Keratinocyte (primary cell): Measurements from ENCODE around the gene PURA. TPM values are rescaled to one million over a fixed set of nuclear protein-coding genes. Genes with fewer than 3 reads are reported as not detected.

Experiments used
- DNase-seq: peaks from one replicate; pipeline ENCODE4 v3.0.0-alpha.2; 2011; ENCODE audit warnings: low read depth, missing footprints, low spot score
- FAIRE-seq: peaks from 2 replicates; lab custom pipeline; 2011; peaks lifted over from hg19 to GRCh38; lab: Jason Lieb, UNC
- H2AFZ ChIP-seq: 2 replicates; pipeline ENCODE4 v1.6.0; 2012; ENCODE audit warnings: low read length, control low read depth, inconsistent platforms; ENCODE audit not compliant: control insufficient read depth
- H3K27ac ChIP-seq: 2 replicates; pipeline ENCODE4 v1.5.1; 2011; ENCODE audit warnings: low read length; ENCODE audit not compliant: control insufficient read depth, insufficient read depth
- H3K27me3 ChIP-seq: 3 replicates; pipeline ENCODE4 v1.6.0; 2011; ENCODE audit warnings: low read length; ENCODE audit not compliant: control insufficient read depth, insufficient read depth; ENCODE audit errors: extremely low read depth
- H3K36me3 ChIP-seq, 2 experiments: 2 replicates in 1 of 2; 3 replicates in 1 of 2; pipeline ENCODE4 v1.5.1; 2011; ENCODE audit warnings: low read length in 2 of 2, mild to moderate bottlenecking in 1 of 2; ENCODE audit not compliant: control insufficient read depth in 2 of 2, insufficient read depth in 2 of 2; ENCODE audit errors: extremely low read depth in 1 of 2
- H3K4me1 ChIP-seq: 3 replicates; pipeline ENCODE4 v1.5.1; 2011; ENCODE audit warnings: low read length; ENCODE audit not compliant: control insufficient read depth, insufficient read depth; ENCODE audit errors: extremely low read depth
- H3K4me2 ChIP-seq: 3 replicates; pipeline ENCODE4 v1.6.0; 2011; ENCODE audit warnings: low read depth, low read length; ENCODE audit not compliant: control insufficient read depth, insufficient read depth; ENCODE audit errors: extremely low read depth
- H3K4me3 ChIP-seq, 3 experiments: fragments of 200-600 bp in 1 of 3; sonication (generic) in 1 of 3; 2 replicates in 2 of 3; 3 replicates in 1 of 3; pipeline ENCODE4 v1.5.1; 2011 to 2016; ENCODE audit warnings: low read length in 3 of 3, mild to moderate bottlenecking in 3 of 3, control low read depth in 2 of 3, inconsistent platforms in 1 of 3, low read depth in 1 of 3, mixed read lengths in 1 of 3, mixed run types in 1 of 3, moderate library complexity in 1 of 3; ENCODE audit not compliant: control insufficient read depth in 2 of 3, insufficient read depth in 2 of 3; ENCODE audit errors: extremely low read depth in 1 of 3
- H3K79me2 ChIP-seq: 2 replicates; pipeline ENCODE4 v1.6.0; 2012; ENCODE audit warnings: low read length; ENCODE audit not compliant: control insufficient read depth, insufficient read depth
- H3K9ac ChIP-seq: 3 replicates; pipeline ENCODE4 v1.6.0; 2011; ENCODE audit warnings: low read length; ENCODE audit not compliant: control insufficient read depth, insufficient read depth; ENCODE audit errors: extremely low read depth
- H3K9me1 ChIP-seq: 3 replicates; pipeline ENCODE4 v1.6.0; 2011; ENCODE audit warnings: low read length; ENCODE audit not compliant: control insufficient read depth, insufficient read depth; ENCODE audit errors: extremely low read depth
- H3K9me3 ChIP-seq: 2 replicates; pipeline ENCODE4 v1.5.1; 2012; ENCODE audit warnings: low read depth, low read length; ENCODE audit not compliant: control insufficient read depth
- H4K20me1 ChIP-seq: 3 replicates; pipeline ENCODE4 v1.6.0; 2011; ENCODE audit warnings: low read length; ENCODE audit not compliant: control insufficient read depth, insufficient read depth; ENCODE audit errors: extremely low read depth
- CTCF ChIP-seq, 3 experiments: IDR thresholded peaks in 1 of 3; conservative IDR thresholded peaks in 1 of 3; optimal IDR thresholded peaks in 1 of 3; 2 replicates in 2 of 3; 3 replicates in 1 of 3; pipeline versions ENCODE3 to v1.5.1; 2011; ENCODE audit warnings: low read length in 3 of 3, mild to moderate bottlenecking in 3 of 3, moderate library complexity in 2 of 3, control low read depth in 1 of 3, inconsistent platforms in 1 of 3; ENCODE audit not compliant: insufficient read depth in 2 of 3; ENCODE audit errors: extremely low read depth in 1 of 3
- EZH2 ChIP-seq: IDR thresholded peaks from one replicate; pipeline ENCODE4 v1.6.1; 2012; ENCODE audit warnings: inconsistent platforms, mild to moderate bottlenecking, low read length, moderate library complexity
- dilution Hi-C: fragments of 300-500 bp; cut with MboI; formaldehyde crosslinking; loops from one replicate; pipeline ENCODE4 v1.7.0; 2020; ENCODE audit warnings: low sequenced_read_pairs; ENCODE audit not compliant: extremely low pct_ligation_motif_present
- polyA plus RNA-seq, 5 experiments: library from polyadenylated mRNA; depleted of rRNA in 3 of 5; stranded (reverse) in 3 of 5; stranded (forward) in 1 of 5; unstranded in 1 of 5; fragments of >200 nt; gene quantifications; 1 replicate in 1 of 5; 2 replicates in 3 of 5; 3 replicates in 1 of 5; pipeline versions ENCODE4 v1.2.1 to v1.2.3, GENCODE V29; 2011 to 2012; ENCODE audit warnings: missing spikeins in 2 of 5, low read depth in 1 of 5, low replicate concordance in 1 of 5

The PURA gene
- polyA plus RNA-seq, 1 donor (not counting 4 experiments of a cell fraction or from before 2014, with no cell fraction given) = 4.1 TPM

- DNase-seq = no peak
- TF ChIP-seq EZH2 (no peak), CTCF (optimal IDR thresholded peaks at IDR 0.05 in 1 of 3, IDR thresholded peaks at IDR 0.05 in 1 of 3, conservative IDR thresholded peaks at IDR 0.05 in 1 of 3; ENCODE audit: extremely low read depth in 1 of 3, insufficient read depth in 2 of 3, low read length in 3 of 3) (no peak)
- Histone ChIP-seq H3K4me1 (peaks cover 2% of the 10 kb centered on the region), H3K4me2 (no peak overlapping the region), H3K4me3 (no peak overlapping the region), H4K20me1 (no peaks in the 10 kb centered on the region), H3K27me3 (no peaks in the 10 kb centered on the region), H3K9me3 (no peaks in the 10 kb centered on the region), H3K27ac (no peak overlapping the region), H3K9me1 (no peaks in the 10 kb centered on the region), H3K9ac (no peak overlapping the region), H3K36me3 (no peaks in the 10 kb centered on the region), H2AFZ (no peak overlapping the region), H3K79me2 (no peaks in the 10 kb centered on the region)
- FAIRE-seq = no peak
- dilution Hi-C loops = loop anchor here (25.0 kb wide), 1 partner anchor 100 kb away; no protein-coding TSS in a partner anchor
Measured at GRCh38 chr5:140162275-140162674, 48.4 kb downstream of the PURA start.

- no peak for TF ChIP-seq CTCF (optimal IDR thresholded peaks at IDR 0.05 in 1 of 3, IDR thresholded peaks at IDR 0.05 in 1 of 3, conservative IDR thresholded peaks at IDR 0.05 in 1 of 3; ENCODE audit: extremely low read depth in 1 of 3, insufficient read depth in 2 of 3, low read length in 3 of 3)
- no peak for TF ChIP-seq EZH2
- Histone ChIP-seq H3K36me3 (no peaks in the 10 kb centered on the region), H3K79me2 (no peaks in the 10 kb centered on the region), H3K9me3 (no peaks in the 10 kb centered on the region), H2AFZ (no peak overlapping the region), H3K9me1 (no peaks in the 10 kb centered on the region), H3K27ac (no peak overlapping the region), H4K20me1 (no peaks in the 10 kb centered on the region), H3K9ac (no peak overlapping the region), H3K27me3 (no peaks in the 10 kb centered on the region), H3K4me1 (no peaks in the 10 kb centered on the region), H3K4me3 (no peak overlapping the region), H3K4me2 (no peak overlapping the region)
- DNase-seq (no peak), FAIRE-seq (no peak)
- dilution Hi-C loops = loop anchor here (25.0 kb wide), 1 partner anchor 100 kb away; no protein-coding TSS in a partner anchor
Measured at GRCh38 chr5:140162781-140163180, 48.9 kb downstream of the PURA start.
